Adrenal gland (tissue), 5 donors: ENCODE results near the gene PLA2G2A.

ENCODE experiments used
- CTCF ChIP-seq, 6 experiments: fragments of 450-650 bp in 4 of 6; fragments of 200-600 bp in 2 of 6; sonication (generic) in 1 of 6; IDR thresholded peaks; 1 replicate in 5 of 6; 2 replicates in 1 of 6; pipeline versions ENCODE4 v1.5.1 to v1.8.0; 2016 to 2021; ENCODE audit warnings: antibody characterized with exemption in 6 of 6, mild to moderate bottlenecking in 2 of 6, moderate library complexity in 1 of 6
- POLR2A ChIP-seq, 2 donors: fragments of 450-650 bp; IDR thresholded peaks; one replicate each; pipeline ENCODE4 v1.6.1; 2017; ENCODE audit warnings: antibody characterized with exemption in 2 of 2, mild to moderate bottlenecking in 2 of 2, moderate library complexity in 1 of 2
- donor health status: DM: no; HTN: no; CAD: no.

GRCh38 chr1:19963636-19964035 lies 15.8 kb downstream of the PLA2G2A start:
- TF ChIP-seq CTCF (IDR thresholded peaks at IDR 0.05), result no peak
- TF ChIP-seq POLR2A (IDR thresholded peaks at IDR 0.05), result no peak
